Prostate gland (tissue), 2 donors: ENCODE measurements around the gene ITGB2. TPM values are rescaled to one million over a fixed set of nuclear protein-coding genes. Genes with fewer than 3 reads are reported as not detected.

Experiments used
- DNase-seq: peaks from one replicate; pipeline ENCODE4 v3.0.0-alpha.2; 2019; ENCODE audit warnings: low spot score
- H3K27ac ChIP-seq, 2 donors: fragments of 200-600 bp; sonication (generic); 2 replicates each; pipeline ENCODE4 v1.5.1; 2017 to 2019
- H3K27me3 ChIP-seq: fragments of 200-600 bp; sonication (generic); replicated peaks from 2 replicates; pipeline ENCODE4 v1.5.1; 2019; ENCODE audit not compliant: insufficient read depth
- H3K36me3 ChIP-seq, 2 donors: fragments of 200-600 bp; sonication (generic); 1 replicate in 1 of 2; 2 replicates in 1 of 2; pipeline versions ENCODE4 v1.5.1 to v1.8.1; 2017 to 2019
- H3K4me1 ChIP-seq: fragments of 200-600 bp; sonication (generic); replicated peaks from 2 replicates; pipeline ENCODE4 v1.5.1; 2019
- H3K4me3 ChIP-seq, 2 donors: fragments of 200-600 bp; sonication (generic); 2 replicates each; pipeline ENCODE4 v1.5.1; 2017 to 2019
- H3K9me3 ChIP-seq: fragments of 200-600 bp; sonication (generic); 2 replicates; pipeline ENCODE4 v1.5.1; 2017
- CTCF ChIP-seq, 4 experiments: fragments of 200-600 bp in 2 of 4; fragments of 450-650 bp in 2 of 4; sonication (generic) in 2 of 4; IDR thresholded peaks; 1 replicate in 3 of 4; 2 replicates in 1 of 4; pipeline ENCODE4 v1.5.1; 2016 to 2019; ENCODE audit warnings: antibody characterized with exemption in 4 of 4, mild to moderate bottlenecking in 2 of 4, moderate library complexity in 2 of 4
- POLR2A ChIP-seq: fragments of 450-650 bp; IDR thresholded peaks from one replicate; pipeline ENCODE4 v1.6.1; 2016; ENCODE audit warnings: antibody characterized with exemption, mild to moderate bottlenecking
- POLR2AphosphoS5 ChIP-seq: sonication (generic); formaldehyde crosslinking; IDR thresholded peaks from one replicate; pipeline ENCODE4 v1.6.1; 2017; ENCODE audit warnings: antibody characterized with exemption
- WGBS: methylation state at CpG from one replicate; pipeline ENCODE4 v1.1.5; 2018; 5-methylcytosine and 5-hydroxymethylcytosine counted together
- intact Hi-C: fragments of 100-400 bp; cut with DNase I; formaldehyde crosslinking; loops from one replicate; pipeline ENCODE4 v1.14.2; 2022
- total RNA-seq, 2 donors: library from RNA; depleted of rRNA; stranded (reverse); fragments of >200 nt; gene quantifications; one replicate each; pipeline ENCODE4 v1.1.0, GENCODE V29; 2016

The ITGB2 gene
- total RNA-seq, 2 donors from 2014 or later, result 23.1 to 56.1 TPM

GRCh38 chr21:44890338-44890931 is 30.3 kb downstream of the ITGB2 start:
- no peak overlapping the region for H3K27ac ChIP-seq
- no peak overlapping the region for H3K4me3 ChIP-seq
- 41% methylated on average over 21 of the region's 24 CpGs for WGBS
- no peaks in the 10 kb centered on the region for H3K27me3 ChIP-seq
- no peak for DNase-seq
- peak; percentile 9 for TF ChIP-seq POLR2AphosphoS5
- TF ChIP-seq POLR2A, result no peak
- H3K36me3 ChIP-seq, result no peaks in the 10 kb centered on the region
- H3K4me1 ChIP-seq, result no peaks in the 10 kb centered on the region
- H3K9me3 ChIP-seq, result no peaks in the 10 kb centered on the region
- intact Hi-C loops, result no loop called here

- Histone ChIP-seq H3K4me1 (no peaks in the 10 kb centered on the region), H3K9me3 (no peaks in the 10 kb centered on the region), H3K27ac (no peak overlapping the region), H3K36me3 (no peaks in the 10 kb centered on the region), H3K27me3 (no peaks in the 10 kb centered on the region), H3K4me3 (no peak overlapping the region)
- intact Hi-C loops, result no loop called here
- WGBS, result 91% methylated on average over 17 of the region's 29 CpGs
- TF ChIP-seq CTCF (IDR thresholded peaks at IDR 0.05) (no peak), POLR2AphosphoS5 (no peak), POLR2A (no peak)
- no peak for DNase-seq
Measured at GRCh38 chr21:44889625-44890337, 30.9 kb downstream of the ITGB2 start.

- H3K36me3 ChIP-seq, result no peaks in the 10 kb centered on the region
- H3K27me3 ChIP-seq, result no peaks in the 10 kb centered on the region
- no peaks in the 10 kb centered on the region for H3K4me1 ChIP-seq
- WGBS, result 70% methylated on average over 44 of the region's 64 CpGs
- TF ChIP-seq POLR2A (no peak), CTCF (IDR thresholded peaks at IDR 0.05) (no peak), POLR2AphosphoS5 (no peak)
- H3K4me3 ChIP-seq, result no peak overlapping the region
- intact Hi-C loops, result no loop called here
- H3K27ac ChIP-seq, result no peak overlapping the region
- no peaks in the 10 kb centered on the region for H3K9me3 ChIP-seq
- DNase-seq, result no peak
Measured at GRCh38 chr21:44888581-44889550, 31.8 kb downstream of the ITGB2 start.

- 92% methylated on average over 22 of the region's 24 CpGs for WGBS
- Histone ChIP-seq H3K27ac (no peak overlapping the region), H3K4me3 (no peak overlapping the region), H3K9me3 (no peaks in the 10 kb centered on the region), H3K27me3 (no peaks in the 10 kb centered on the region), H3K4me1 (no peaks in the 10 kb centered on the region), H3K36me3 (no peaks in the 10 kb centered on the region)
- no peak for DNase-seq
- no peak for TF ChIP-seq POLR2AphosphoS5
- TF ChIP-seq POLR2A, result no peak
- TF ChIP-seq CTCF (IDR thresholded peaks at IDR 0.05), result no peak
- intact Hi-C loops, result no loop called here
Measured at GRCh38 chr21:44887807-44888580, 32.7 kb downstream of the ITGB2 start.
